H1 (cell line): ENCODE results near the gene SRRM2. TPM values are rescaled to one million over a fixed set of nuclear protein-coding genes. Genes with fewer than 3 reads are reported as not detected.
A peak's percentile ranks its signal among the peaks of the same experiment; 100 is the strongest.

Experiments
- CTCF ChIA-PET: fragments of 300-600 bp; sonication (Branson Sonifier 250); formaldehyde crosslinking; loops from one replicate; lab custom pipeline; 2021; ENCODE audit not compliant: partially characterized antibody; lab: Charles Lee
- POLR2A ChIA-PET: fragments of 300-600 bp; sonication (Branson Sonifier 250); formaldehyde crosslinking; loops from one replicate; lab custom pipeline; 2021; ENCODE audit warnings: inconsistent platforms; ENCODE audit not compliant: partially characterized antibody; lab: Charles Lee
- DNase-seq, 2 experiments: peaks; one replicate each; pipeline versions ENCODE4 v3.0.0 to v3.0.0-alpha.2; 2010 to 2022; ENCODE audit warnings: low spot score in 2 of 2, low read depth in 1 of 2, mixed read lengths in 1 of 2
- FAIRE-seq: peaks from 2 replicates; lab custom pipeline; 2011; peaks lifted over from hg19 to GRCh38; lab: Jason Lieb, UNC
- H2AFZ ChIP-seq: 2 replicates; pipeline ENCODE4 v1.8.1; 2012; ENCODE audit warnings: low read length, inconsistent platforms
- H2AK5ac ChIP-seq: 2 replicates; pipeline ENCODE4 v1.6.1; 2013; ENCODE audit warnings: low read depth, low read length
- H2BK120ac ChIP-seq: replicated peaks from 2 replicates; pipeline ENCODE3; 2013; ENCODE audit warnings: low read depth, low read length, inconsistent platforms
- H2BK12ac ChIP-seq: 2 replicates; pipeline ENCODE4 v1.6.1; 2013; ENCODE audit warnings: low read depth, low read length
- H2BK15ac ChIP-seq: 2 replicates; pipeline ENCODE4 v1.6.1; 2013; ENCODE audit warnings: low read length
- H2BK20ac ChIP-seq: 2 replicates; pipeline ENCODE4 v1.6.1; 2013; ENCODE audit warnings: low read length
- H2BK5ac ChIP-seq: 2 replicates; pipeline ENCODE4 v1.6.1; 2013; ENCODE audit warnings: low read depth, low read length
- H3K14ac ChIP-seq: 2 replicates; pipeline ENCODE4 v1.6.1; 2013; ENCODE audit warnings: inconsistent platforms; ENCODE audit not compliant: insufficient read length
- H3K18ac ChIP-seq: 2 replicates; pipeline ENCODE4 v1.6.1; 2013; ENCODE audit warnings: low read length; ENCODE audit errors: extremely low read depth
- H3K23ac ChIP-seq: 2 replicates; pipeline ENCODE4 v1.6.1; 2013; ENCODE audit warnings: inconsistent platforms; ENCODE audit not compliant: insufficient read length
- H3K23me2 ChIP-seq: 2 replicates; pipeline ENCODE4 v1.6.1; 2013; ENCODE audit warnings: low read depth, low read length
- H3K27ac ChIP-seq: 2 replicates; pipeline ENCODE4 v1.6.1; 2011; ENCODE audit warnings: low read depth, low read length, inconsistent platforms
- H3K27me3 ChIP-seq, 4 experiments: replicated peaks in 1 of 4; 1 replicate in 1 of 4; 2 replicates in 3 of 4; pipeline versions ENCODE4 v1.6.1 to v1.8.1; 2011 to 2013; ENCODE audit warnings: low read length in 3 of 4, mild to moderate bottlenecking in 3 of 4, inconsistent platforms in 2 of 4, mixed read lengths in 2 of 4, moderate library complexity in 1 of 4; ENCODE audit not compliant: control insufficient read depth in 3 of 4, insufficient read depth in 3 of 4; ENCODE audit errors: extremely low read depth in 1 of 4
- H3K36me3 ChIP-seq, 4 experiments: 2 replicates each; pipeline versions ENCODE4 v1.6.1 to v1.8.1; 2011 to 2013; ENCODE audit warnings: mild to moderate bottlenecking in 4 of 4, low read length in 3 of 4, moderate library complexity in 2 of 4, control low read depth in 1 of 4, inconsistent platforms in 1 of 4; ENCODE audit not compliant: insufficient read depth in 4 of 4, control insufficient read depth in 2 of 4
- H3K4ac ChIP-seq: replicated peaks from 2 replicates; pipeline ENCODE3; 2013; ENCODE audit warnings: low read length, low read depth, mixed read lengths, inconsistent platforms; ENCODE audit not compliant: insufficient read length
- H3K4me1 ChIP-seq, 4 experiments: replicated peaks in 1 of 4; 1 replicate in 1 of 4; 2 replicates in 3 of 4; pipeline versions ENCODE4 v1.6.1 to v1.8.1; 2011 to 2013; ENCODE audit warnings: low read length in 3 of 4, inconsistent platforms in 2 of 4, mixed read lengths in 1 of 4; ENCODE audit not compliant: insufficient read depth in 4 of 4, control insufficient read depth in 3 of 4
- H3K4me2 ChIP-seq, 2 experiments: 2 replicates each; pipeline versions ENCODE4 v1.6.1 to v1.8.1; 2011 to 2013; ENCODE audit warnings: low read depth in 2 of 2, low read length in 2 of 2, control low read depth in 1 of 2, inconsistent platforms in 1 of 2, mild to moderate bottlenecking in 1 of 2; ENCODE audit not compliant: insufficient read depth in 1 of 2
- H3K4me3 ChIP-seq, 4 experiments: fragments of 200-600, 300-600 bp in 1 of 4; sonication (generic), shearing (Covaris generic), sonication (Bioruptor Twin) in 1 of 4; 2 replicates each; pipeline versions ENCODE4 v1.5.1 to v1.8.1; 2011 to 2016; ENCODE audit warnings: low read length in 4 of 4, low read depth in 3 of 4, control low read depth in 2 of 4, inconsistent platforms in 2 of 4, mild to moderate bottlenecking in 2 of 4, mixed read lengths in 1 of 4, moderate library complexity in 1 of 4; ENCODE audit not compliant: insufficient read depth in 2 of 4; ENCODE audit errors: extremely low read depth in 1 of 4
- H3K56ac ChIP-seq: replicated peaks from 2 replicates; pipeline ENCODE3; 2013; ENCODE audit warnings: low read depth, mild to moderate bottlenecking, mixed read lengths, low read length, inconsistent platforms; ENCODE audit not compliant: insufficient read length
- H3K79me1 ChIP-seq: 2 replicates; pipeline ENCODE4 v1.6.1; 2013; ENCODE audit warnings: low read depth, low read length, control low read depth
- H3K79me2 ChIP-seq, 2 experiments: 2 replicates each; pipeline versions ENCODE4 v1.6.1 to v1.8.1; 2012 to 2013; ENCODE audit warnings: low read length in 2 of 2, mild to moderate bottlenecking in 2 of 2, inconsistent platforms in 1 of 2; ENCODE audit not compliant: insufficient read depth in 2 of 2, control insufficient read depth in 1 of 2
- H3K9ac ChIP-seq, 4 experiments: replicated peaks in 1 of 4; 1 replicate in 1 of 4; 2 replicates in 3 of 4; pipeline versions ENCODE4 v1.6.1 to v1.8.1; 2011 to 2013; ENCODE audit warnings: low read depth in 3 of 4, low read length in 3 of 4, control low read depth in 2 of 4, mild to moderate bottlenecking in 2 of 4, moderate library complexity in 2 of 4, inconsistent platforms in 1 of 4; ENCODE audit errors: extremely low read depth in 1 of 4
- H3K9me3 ChIP-seq, 2 experiments: 2 replicates each; pipeline versions ENCODE4 v1.6.1 to v1.8.1; 2012 to 2013; ENCODE audit warnings: mild to moderate bottlenecking in 2 of 2, moderate library complexity in 2 of 2, control low read depth in 1 of 2, inconsistent platforms in 1 of 2, low read depth in 1 of 2, low read length in 1 of 2, mixed read lengths in 1 of 2; ENCODE audit not compliant: insufficient read depth in 2 of 2
- H4K20me1 ChIP-seq, 2 experiments: replicated peaks in 1 of 2; 2 replicates each; pipeline versions ENCODE3 to v1.8.1; 2011 to 2013; ENCODE audit warnings: inconsistent platforms in 2 of 2, low read length in 2 of 2, mild to moderate bottlenecking in 1 of 2; ENCODE audit not compliant: insufficient read depth in 2 of 2, control insufficient read depth in 1 of 2
- H4K5ac ChIP-seq: 2 replicates; pipeline ENCODE4 v1.6.1; 2013; ENCODE audit warnings: low read length, low read depth, mixed read lengths, inconsistent platforms; ENCODE audit not compliant: insufficient read length
- H4K8ac ChIP-seq: 2 replicates; pipeline ENCODE4 v1.8.0; 2013; ENCODE audit warnings: mild to moderate bottlenecking, moderate library complexity, low read length, inconsistent platforms; ENCODE audit not compliant: insufficient read depth; ENCODE audit errors: extremely low read depth
- H4K91ac ChIP-seq: replicated peaks from 2 replicates; pipeline ENCODE3; 2013; ENCODE audit warnings: low read length, mixed read lengths, inconsistent platforms; ENCODE audit not compliant: insufficient read length
- BCL11A ChIP-seq, 2 experiments: IDR thresholded peaks; one replicate each; pipeline ENCODE4 v1.6.1; 2011; ENCODE audit warnings: low read depth in 2 of 2, low read length in 2 of 2, mild to moderate bottlenecking in 2 of 2
- CBX5 ChIP-seq: fragments of 300-800, 300-1000 bp; sonication (generic); IDR thresholded peaks from 2 replicates; pipeline ENCODE4 v1.7.1; 2016; ENCODE audit warnings: antibody characterized with exemption, low read length, low read depth
- JUND ChIP-seq: IDR thresholded peaks from 2 replicates; pipeline ENCODE4 v1.6.1; 2011; ENCODE audit warnings: mild to moderate bottlenecking, improper control_type of control experiment, low read length
- KDM5A ChIP-seq: fragments of 200-600 bp; IDR thresholded peaks from 2 replicates; pipeline ENCODE4 v1.7.1; 2012; ENCODE audit warnings: mild to moderate bottlenecking, low read length, inconsistent platforms, mixed read lengths
- SIX5 ChIP-seq: IDR thresholded peaks from 2 replicates; pipeline ENCODE4 v1.6.1; 2011; ENCODE audit warnings: mild to moderate bottlenecking, low read depth, low read length
- TAF1 ChIP-seq: IDR thresholded peaks from 2 replicates; pipeline ENCODE4 v1.6.1; 2011; ENCODE audit warnings: mild to moderate bottlenecking, low read depth, low read length
- TBP ChIP-seq: IDR thresholded peaks from 2 replicates; pipeline ENCODE4 v1.6.1; 2011; ENCODE audit warnings: low read depth, low read length, improper control_type of control experiment
- TEAD4 ChIP-seq: IDR thresholded peaks from 2 replicates; pipeline ENCODE4 v1.6.1; 2012; ENCODE audit warnings: low read depth, low read length, inconsistent platforms, mixed read lengths
- YY1 ChIP-seq: IDR thresholded peaks from 2 replicates; pipeline ENCODE4 v1.6.1; 2011; ENCODE audit warnings: low read depth, mild to moderate bottlenecking, low read length
- WGBS, 2 experiments: shearing (Covaris generic) in 1 of 2; methylation state at CpG; one replicate each; pipeline versions ENCODE4 v1.1.6 to v1.1.7; 2013 to 2015; ENCODE audit warnings: low lambda C conversion rate in 2 of 2, mixed read lengths in 2 of 2, inconsistent platforms in 1 of 2, low coverage in 1 of 2, missing lambda C conversion rate in 1 of 2; ENCODE audit not compliant: insufficient replicate concordance in 2 of 2, insufficient coverage in 1 of 2, insufficient read length in 1 of 2; ENCODE audit errors: extremely low coverage in 1 of 2, missing lambda C conversion rate in 1 of 2; 5-methylcytosine and 5-hydroxymethylcytosine counted together
- polyA plus RNA-seq, 7 experiments: library from polyadenylated mRNA; depleted of rRNA in 3 of 7; stranded (reverse) in 5 of 7; unstranded in 2 of 7; fragments of >200 nt in 5 of 7; fragments of 200-250 nt in 2 of 7; gene quantifications; 1 replicate in 5 of 7; 2 replicates in 1 of 7; 4 replicates in 1 of 7; pipeline versions ENCODE4 v1.2.1 to v1.2.3, GENCODE V29; 2011 to 2013; ENCODE audit warnings: missing spikeins in 2 of 7, mixed read lengths in 2 of 7
- total RNA-seq: library from RNA; stranded (reverse); fragmentation: NEBNext Ultra II Directional; extraction: Animal tissue kit (Norgen Biotek cat#: 25700); gene quantifications from 2 replicates; pipeline ENCODE4 v1.2.1, GENCODE V29; 2021
- TF ChIP-seq, protein P1 (sequence below): IDR thresholded peaks from 2 replicates; pipeline ENCODE4 v1.6.1; 2012; ENCODE audit warnings: inconsistent platforms
- TF ChIP-seq, protein P2 (sequence below): IDR thresholded peaks from 2 replicates; pipeline ENCODE4 v1.6.1; 2011; ENCODE audit warnings: low read length, improper control_type of control experiment

Gene SRRM2
- total and polyA plus RNA-seq, 2 of the 8 experiments (the other 6 are each of a cell fraction or from before 2014, with no cell fraction given): 300 to 579 TPM

DNA sequence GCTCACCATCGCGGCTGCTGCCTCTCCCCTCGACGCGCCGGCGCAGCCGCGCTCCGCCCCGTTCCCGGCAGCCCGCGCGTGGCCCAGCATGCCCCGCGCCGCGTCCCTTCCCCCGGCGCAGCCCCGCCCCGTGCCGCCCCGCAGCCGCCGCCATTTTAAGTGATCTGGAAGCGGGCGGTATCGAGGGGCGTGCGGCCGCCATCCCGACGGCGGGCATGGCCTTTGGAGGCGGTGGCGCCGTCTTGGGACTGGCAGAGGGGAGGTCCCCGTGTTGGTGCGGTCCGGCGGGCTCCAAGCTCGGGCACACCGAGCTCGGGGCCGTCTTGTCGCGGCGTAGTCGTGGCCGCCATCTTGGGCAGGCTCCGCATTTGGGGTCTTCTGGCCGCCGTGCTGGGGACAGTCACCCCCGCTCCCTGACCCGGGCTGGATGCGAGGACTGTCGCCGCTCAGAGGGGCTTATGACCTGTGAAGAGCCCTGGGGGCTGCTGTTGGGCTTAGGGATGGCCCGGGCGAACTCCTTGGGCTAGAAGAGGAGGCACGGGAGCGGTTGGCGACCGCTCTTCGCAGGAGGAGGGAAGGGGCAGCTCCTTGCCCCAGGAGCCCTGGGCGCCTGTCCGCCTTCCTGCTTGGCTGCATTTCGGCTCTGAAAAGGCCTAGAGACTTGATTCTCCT is 24.9 kb downstream of the SRRM2 start, which contains the start of gene ELOB:
Gene ELOB, minus strand, starts transcription at position 50 of the 672 bp plus-strand sequence. Its CDS starts 41 bp downstream, at position 9.
- H2AFZ ChIP-seq: no peak within 1 kb of the TSS
- H3K23me2 ChIP-seq: peaks cover 10% of the 10 kb centered on the region; the same call in 1 of the 2 replicates
- H4K91ac ChIP-seq: peak within 1 kb of the TSS; percentile 96
- peak within 1 kb of the TSS; percentile 98 for H2BK5ac ChIP-seq
- FAIRE-seq (no peak), DNase-seq (peak in 1 of 2 experiments; percentile 91)
- peaks cover 10% of the 10 kb centered on the region; the same call in 1 of the 2 replicates for H3K79me1 ChIP-seq
- H3K18ac ChIP-seq: peak within 1 kb of the TSS; percentile 76
- H2BK12ac ChIP-seq: peak within 1 kb of the TSS; percentile 44
- peaks cover 9 to 14% of the 10 kb centered on the region in 2 experiments for H4K20me1 ChIP-seq
- ChIA-PET POLR2A (interaction anchor here (0.8 to 9.5 kb wide), 21 partner anchors 8 to 148 kb away, joined by 3 to 180 read pairs (median 4); partner anchors contain the start of genes KCTD5, PRSS21 and SRRM2), CTCF (interaction anchor here (0.8 to 1.2 kb wide), 3 partner anchors 65 to 354 kb away, joined by 3 read pairs; no protein-coding TSS in a partner anchor)
- peak within 1 kb of the TSS; percentile 94 to 99 (median 96) for H3K4me3 ChIP-seq
- no peaks in the 10 kb centered on the region for H3K9me3 ChIP-seq
- peak within 1 kb of the TSS; percentile 100 for H4K8ac ChIP-seq
- peak within 1 kb of the TSS; percentile 88 to 94 for H3K4me2 ChIP-seq
- peak within 1 kb of the TSS; percentile 99 for H4K5ac ChIP-seq
- peak within 1 kb of the TSS; percentile 87 for H2AK5ac ChIP-seq
- peaks cover 0 to 4% (median under 1%) of the 10 kb centered on the region in 4 experiments; a peak in 5 of 7 replicates for H3K4me1 ChIP-seq
- no peak within 1 kb of the TSS for H2BK120ac ChIP-seq
- peak within 1 kb of the TSS; percentile 96 for H3K4ac ChIP-seq
- no peak within 1 kb of the TSS for H3K14ac ChIP-seq
- H3K27ac ChIP-seq: peak within 1 kb of the TSS; percentile 100
- H3K56ac ChIP-seq: peak within 1 kb of the TSS; percentile 94
- H2BK15ac ChIP-seq: no peak within 1 kb of the TSS
- no peak within 1 kb of the TSS for H3K23ac ChIP-seq
- H3K36me3 ChIP-seq: peaks cover 9 to 30% (median 15%) of the 10 kb centered on the region in 4 experiments; a peak in 5 of 8 replicates
- no peak within 1 kb of the TSS for H2BK20ac ChIP-seq
- no peaks in the 10 kb centered on the region; a peak in 1 of 7 replicates for H3K27me3 ChIP-seq
- H3K9ac ChIP-seq: peak within 1 kb of the TSS; percentile 97 to 100 (median 100)
- WGBS, 2 experiments: 2% methylated on average over 37 of the region's 70 CpGs; no CpG with 5 or more reads in 1 of the 2 experiments
- peaks cover 12 to 34% of the 10 kb centered on the region in 2 experiments for H3K79me2 ChIP-seq
- TF ChIP-seq KDM5A (no peak), CBX5 (no peak), TAF1 (peak; percentile 93), SIX5 (no peak), JUND (no peak), BCL11A (IDR thresholded peaks at IDR 0.05; ENCODE audit: low read depth in 2 of 2, low read length in 2 of 2) (no peak), TBP (peak; percentile 88), YY1 (peak; percentile 98), TEAD4 (peak; percentile 29; the same call in 1 of the 2 replicates)
- TF ChIP-seq, protein P1, sequence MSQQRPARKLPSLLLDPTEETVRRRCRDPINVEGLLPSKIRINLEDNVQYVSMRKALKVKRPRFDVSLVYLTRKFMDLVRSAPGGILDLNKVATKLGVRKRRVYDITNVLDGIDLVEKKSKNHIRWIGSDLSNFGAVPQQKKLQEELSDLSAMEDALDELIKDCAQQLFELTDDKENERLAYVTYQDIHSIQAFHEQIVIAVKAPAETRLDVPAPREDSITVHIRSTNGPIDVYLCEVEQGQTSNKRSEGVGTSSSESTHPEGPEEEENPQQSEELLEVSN: peak; percentile 8
- TF ChIP-seq, protein P2, sequence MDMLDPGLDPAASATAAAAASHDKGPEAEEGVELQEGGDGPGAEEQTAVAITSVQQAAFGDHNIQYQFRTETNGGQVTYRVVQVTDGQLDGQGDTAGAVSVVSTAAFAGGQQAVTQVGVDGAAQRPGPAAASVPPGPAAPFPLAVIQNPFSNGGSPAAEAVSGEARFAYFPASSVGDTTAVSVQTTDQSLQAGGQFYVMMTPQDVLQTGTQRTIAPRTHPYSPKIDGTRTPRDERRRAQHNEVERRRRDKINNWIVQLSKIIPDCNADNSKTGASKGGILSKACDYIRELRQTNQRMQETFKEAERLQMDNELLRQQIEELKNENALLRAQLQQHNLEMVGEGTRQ: no peak
